ENCODE data around the gene STON2. TPM values are rescaled to one million over a fixed set of nuclear protein-coding genes. Genes with fewer than 3 reads are reported as not detected.

STON2 gene
- total RNA-seq, 4 donors from 2014 or later: 3.3 to 87.8 (median 11.0) TPM

GRCh38 chr14:81261176-81261575 lies 138.9 kb downstream of the STON2 start:
- Histone ChIP-seq H3K27ac (no peak overlapping the region), H3K36me3 (no peaks in the 10 kb centered on the region), H3K4me3 (no peak overlapping the region), H3K9me3 (no peaks in the 10 kb centered on the region), H3K27me3 (no peaks in the 10 kb centered on the region), H3K4me1 (no peaks in the 10 kb centered on the region)
- TF ChIP-seq POLR2A (IDR thresholded peaks at IDR 0.05): no peak
- TF ChIP-seq CTCF (IDR thresholded peaks at IDR 0.05): no peak
- no peak for DNase-seq
- intact Hi-C loops (cut with DNase I; ENCODE audit: low total_unique reads): no loop called here

- H3K27me3 ChIP-seq: no peaks in the 10 kb centered on the region
- H3K27ac ChIP-seq: no peak overlapping the region
- H3K4me1 ChIP-seq: no peaks in the 10 kb centered on the region
- H3K4me3 ChIP-seq: no peak overlapping the region
- DNase-seq: no peak
- TF ChIP-seq CTCF (IDR thresholded peaks at IDR 0.05) (no peak), POLR2A (IDR thresholded peaks at IDR 0.05) (no peak)
- H3K9me3 ChIP-seq: no peaks in the 10 kb centered on the region
- H3K36me3 ChIP-seq: no peaks in the 10 kb centered on the region
- intact Hi-C loops (cut with DNase I; ENCODE audit: low total_unique reads): no loop called here
Observed at GRCh38 chr14:81260732-81261131, 139.4 kb downstream of the STON2 start.

- Histone ChIP-seq H3K27me3 (no peaks in the 10 kb centered on the region), H3K9me3 (no peaks in the 10 kb centered on the region), H3K36me3 (no peaks in the 10 kb centered on the region), H3K27ac (no peak overlapping the region), H3K4me3 (no peak overlapping the region), H3K4me1 (no peaks in the 10 kb centered on the region)
- no peak for DNase-seq
- TF ChIP-seq POLR2A (IDR thresholded peaks at IDR 0.05) (no peak), CTCF (IDR thresholded peaks at IDR 0.05) (no peak)
- intact Hi-C loops (cut with DNase I; ENCODE audit: low total_unique reads): no loop called here
Observed at GRCh38 chr14:81256289-81256960, 143.7 kb downstream of the STON2 start.

- Histone ChIP-seq H3K27ac (no peak overlapping the region), H3K27me3 (no peaks in the 10 kb centered on the region), H3K9me3 (no peaks in the 10 kb centered on the region), H3K4me1 (no peaks in the 10 kb centered on the region), H3K4me3 (no peak overlapping the region), H3K36me3 (no peaks in the 10 kb centered on the region)
- no peak for TF ChIP-seq CTCF (IDR thresholded peaks at IDR 0.05)
- TF ChIP-seq POLR2A (IDR thresholded peaks at IDR 0.05): no peak
- no peak for DNase-seq
- intact Hi-C loops (cut with DNase I; ENCODE audit: low total_unique reads): no loop called here
Observed at GRCh38 chr14:81252278-81252677, 147.8 kb downstream of the STON2 start.

- TF ChIP-seq CTCF (IDR thresholded peaks at IDR 0.05) (no peak), POLR2A (IDR thresholded peaks at IDR 0.05) (no peak)
- Histone ChIP-seq H3K27me3 (no peaks in the 10 kb centered on the region), H3K9me3 (no peaks in the 10 kb centered on the region), H3K4me3 (no peak overlapping the region), H3K27ac (no peak overlapping the region), H3K4me1 (no peaks in the 10 kb centered on the region), H3K36me3 (no peaks in the 10 kb centered on the region)
- intact Hi-C loops (cut with DNase I; ENCODE audit: low total_unique reads): no loop called here
- DNase-seq: no peak
Observed at GRCh38 chr14:81247271-81247766, 152.8 kb downstream of the STON2 start.

All from uterus (tissue), 4 donors.